ENCODE results near the gene TEAD3.
A peak's percentile ranks its signal among the peaks of the same experiment; 100 is the strongest.

TEAD3 gene

DNA sequence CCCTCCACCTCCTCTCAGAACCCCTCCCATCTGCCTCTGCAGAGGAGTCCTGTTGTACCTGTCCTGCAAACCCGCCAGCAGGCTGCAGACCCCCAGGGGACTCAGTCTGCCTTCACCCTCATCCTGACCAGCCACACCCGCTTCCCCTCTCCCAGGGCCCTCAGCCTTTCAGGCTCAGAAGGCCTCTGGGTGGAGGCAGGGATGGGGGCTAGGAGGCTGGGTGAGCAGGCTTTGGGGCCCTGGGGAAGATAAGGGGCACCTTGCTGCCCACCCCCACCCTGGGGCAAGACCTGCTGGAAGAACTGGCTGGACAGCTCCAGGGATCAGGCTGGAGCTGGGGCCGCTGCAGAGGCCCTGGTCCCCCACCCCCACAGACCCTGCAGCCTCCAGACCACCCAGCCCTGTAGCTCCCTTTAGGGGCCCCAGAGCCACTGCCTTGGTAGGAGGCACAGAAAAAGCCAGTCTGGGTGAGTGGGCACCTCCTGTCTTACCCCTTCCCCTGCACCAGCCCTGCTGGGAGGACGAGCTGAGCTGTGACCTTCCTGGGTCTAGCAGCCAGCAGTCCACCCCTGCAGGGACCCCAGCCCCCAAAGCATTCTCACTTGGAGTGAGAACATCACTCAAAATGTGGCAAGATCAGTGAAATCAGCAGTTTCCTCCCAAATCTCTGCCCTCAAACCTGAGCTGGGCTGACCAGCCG is 5.2 kb downstream of the TEAD3 start:
- intact Hi-C loops (cut with micrococcal nuclease): no loop called here
- no peak overlapping the region for H3K27ac Mint-ChIP-seq

DNA sequence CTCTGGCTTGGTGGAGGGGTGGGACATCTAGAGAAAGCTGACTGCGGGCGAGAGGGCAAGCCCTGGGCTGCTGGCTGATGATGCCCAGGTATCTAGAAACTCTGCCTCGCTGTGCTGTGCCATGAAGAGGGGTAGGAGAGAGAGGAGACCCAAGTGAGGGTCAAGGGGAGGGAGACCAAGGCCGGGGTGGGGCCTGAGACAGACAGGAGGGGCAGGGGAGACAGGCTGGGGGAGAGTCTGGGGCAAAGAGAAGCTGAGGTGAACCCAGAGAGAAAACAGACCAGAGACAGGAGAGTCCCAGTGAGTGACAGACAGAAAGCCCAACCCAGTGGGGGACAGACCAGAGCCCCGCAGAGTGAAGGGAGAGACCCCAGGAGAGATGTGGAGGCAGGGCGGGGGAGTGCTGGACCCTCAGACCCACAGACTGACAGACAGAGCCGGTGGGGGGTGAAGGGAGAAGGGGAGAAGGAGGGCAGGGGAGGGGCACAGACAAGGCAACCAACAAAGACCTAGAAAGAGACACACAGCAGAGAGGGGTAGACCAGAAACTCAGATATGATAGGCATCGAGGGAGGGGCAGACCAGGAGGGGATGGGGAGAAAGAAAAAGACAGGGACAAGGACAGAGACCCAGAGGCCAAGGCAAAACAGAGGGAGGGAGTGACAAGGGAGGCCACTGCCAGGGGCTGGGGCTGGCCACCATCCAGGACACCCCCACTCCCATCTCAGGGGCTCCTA is 5.9 kb downstream of the TEAD3 start:
- intact Hi-C loops (cut with micrococcal nuclease): no loop called here
- H3K27ac Mint-ChIP-seq: no peak overlapping the region

More for the DNA sequence above, 5.2 kb downstream of the TEAD3 start:
- Mint-ChIP-seq H3K4me1 (ENCODE audit: low read depth) (peaks cover 52% of the 10 kb centered on the region), H3K9me3 (no peaks in the 10 kb centered on the region), H3K27me3 (peaks cover 69% of the 10 kb centered on the region), H3K4me3 (no peak overlapping the region), H3K36me3 (ENCODE audit: low read depth) (no peaks in the 10 kb centered on the region)

DNA sequence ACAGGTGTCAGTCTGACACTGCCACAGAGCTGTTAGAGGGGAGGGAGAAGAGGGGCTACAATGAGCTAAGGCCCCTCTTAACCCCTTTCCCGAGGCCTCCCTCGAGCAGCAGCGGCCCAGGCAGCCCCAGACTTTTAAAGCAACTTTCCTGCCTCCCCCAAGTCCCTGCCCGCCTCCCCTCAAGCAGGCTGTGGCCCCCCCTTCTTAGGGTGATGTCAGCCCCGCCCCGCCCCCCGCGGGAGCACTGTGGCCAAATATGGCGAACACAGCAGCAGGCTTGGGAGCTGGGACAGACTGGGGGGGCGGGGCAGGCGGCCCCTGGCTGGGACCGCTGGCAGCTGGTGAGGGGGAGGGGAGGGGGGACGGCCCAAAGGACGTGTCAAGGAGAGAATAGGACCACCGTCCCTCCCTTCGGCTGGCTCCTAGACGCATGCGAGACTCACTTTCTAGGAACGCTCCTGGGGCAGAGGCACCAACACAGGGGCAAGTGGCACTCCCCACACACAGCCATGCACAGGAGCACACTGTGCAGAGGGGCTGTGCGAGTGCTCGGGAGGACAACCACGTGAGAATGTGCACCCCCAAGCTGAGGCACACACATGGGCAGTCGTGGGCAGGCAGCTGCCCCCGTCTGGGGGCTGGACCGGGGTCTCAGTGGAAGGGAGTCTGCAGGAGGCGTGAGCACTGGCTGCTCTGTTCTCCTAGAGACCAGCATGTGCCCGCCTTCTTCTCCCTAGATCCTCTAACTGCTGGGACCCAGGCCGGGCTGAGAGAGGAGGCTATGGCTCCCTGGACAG is 6.7 kb downstream of the TEAD3 start:
- no peak overlapping the region for H3K4me3 Mint-ChIP-seq
- peaks cover 47% of the 10 kb centered on the region for H3K4me1 Mint-ChIP-seq (ENCODE audit: low read depth)
- H3K27me3 Mint-ChIP-seq: peaks cover 59% of the 10 kb centered on the region
- no peaks in the 10 kb centered on the region for H3K36me3 Mint-ChIP-seq (ENCODE audit: low read depth)
- H3K9me3 Mint-ChIP-seq: no peaks in the 10 kb centered on the region
- H3K27ac Mint-ChIP-seq: no peak overlapping the region
- intact Hi-C loops (cut with micrococcal nuclease): no loop called here

More for the DNA sequence above, 5.9 kb downstream of the TEAD3 start:
- Mint-ChIP-seq H3K9me3 (no peaks in the 10 kb centered on the region), H3K27me3 (peaks cover 65% of the 10 kb centered on the region), H3K4me1 (ENCODE audit: low read depth) (peaks cover 52% of the 10 kb centered on the region), H3K4me3 (no peak overlapping the region), H3K36me3 (ENCODE audit: low read depth) (no peaks in the 10 kb centered on the region)

DNA sequence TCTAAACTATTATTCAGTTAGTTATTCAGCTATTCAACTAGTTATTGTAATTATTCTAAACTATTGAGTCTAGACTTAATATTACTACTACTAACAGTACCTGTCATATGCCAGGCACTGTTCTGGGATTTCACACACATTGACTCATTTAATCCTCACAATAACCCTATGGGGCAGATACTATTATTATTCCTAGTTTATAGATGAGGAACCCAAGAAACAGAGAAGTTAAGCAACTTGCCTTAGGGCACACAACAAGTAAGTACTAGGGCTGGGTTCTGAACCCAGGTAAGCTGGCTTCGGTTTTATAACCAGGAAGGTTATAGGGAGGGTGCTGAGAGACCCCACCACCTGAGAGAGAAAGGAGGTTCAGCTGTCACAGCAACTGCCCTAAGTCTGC is 7.8 kb downstream of the TEAD3 start:
- Mint-ChIP-seq H3K36me3 (ENCODE audit: low read depth) (no peaks in the 10 kb centered on the region), H3K9me3 (no peaks in the 10 kb centered on the region), H3K27ac (no peak overlapping the region), H3K27me3 (peaks cover 50% of the 10 kb centered on the region), H3K4me1 (ENCODE audit: low read depth) (peaks cover 46% of the 10 kb centered on the region), H3K4me3 (no peak overlapping the region)
- intact Hi-C loops (cut with micrococcal nuclease): no loop called here

DNA sequence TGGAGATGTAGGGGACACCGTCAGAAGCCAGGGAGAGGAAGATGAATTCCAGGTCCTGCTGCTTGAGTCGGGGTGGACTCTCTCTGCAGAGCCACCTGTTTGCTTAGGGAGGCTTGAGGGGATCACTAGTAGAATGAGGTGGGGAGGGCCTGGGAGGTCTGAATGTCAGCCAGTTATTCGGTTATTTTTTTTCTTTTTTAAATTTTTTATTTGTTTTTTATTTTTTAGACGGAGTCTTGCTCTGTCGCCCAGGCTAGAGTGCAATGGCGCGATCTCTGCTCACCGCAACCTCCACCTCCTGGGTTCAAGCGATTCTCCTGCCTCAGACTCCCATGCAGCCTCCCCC is 8.4 kb downstream of the TEAD3 start:
- Mint-ChIP-seq H3K27ac (no peak overlapping the region), H3K27me3 (peaks cover 47% of the 10 kb centered on the region), H3K4me1 (ENCODE audit: low read depth) (peaks cover 44% of the 10 kb centered on the region), H3K9me3 (no peaks in the 10 kb centered on the region), H3K36me3 (ENCODE audit: low read depth) (no peaks in the 10 kb centered on the region), H3K4me3 (no peak overlapping the region)
- intact Hi-C loops (cut with micrococcal nuclease): no loop called here

DNA sequence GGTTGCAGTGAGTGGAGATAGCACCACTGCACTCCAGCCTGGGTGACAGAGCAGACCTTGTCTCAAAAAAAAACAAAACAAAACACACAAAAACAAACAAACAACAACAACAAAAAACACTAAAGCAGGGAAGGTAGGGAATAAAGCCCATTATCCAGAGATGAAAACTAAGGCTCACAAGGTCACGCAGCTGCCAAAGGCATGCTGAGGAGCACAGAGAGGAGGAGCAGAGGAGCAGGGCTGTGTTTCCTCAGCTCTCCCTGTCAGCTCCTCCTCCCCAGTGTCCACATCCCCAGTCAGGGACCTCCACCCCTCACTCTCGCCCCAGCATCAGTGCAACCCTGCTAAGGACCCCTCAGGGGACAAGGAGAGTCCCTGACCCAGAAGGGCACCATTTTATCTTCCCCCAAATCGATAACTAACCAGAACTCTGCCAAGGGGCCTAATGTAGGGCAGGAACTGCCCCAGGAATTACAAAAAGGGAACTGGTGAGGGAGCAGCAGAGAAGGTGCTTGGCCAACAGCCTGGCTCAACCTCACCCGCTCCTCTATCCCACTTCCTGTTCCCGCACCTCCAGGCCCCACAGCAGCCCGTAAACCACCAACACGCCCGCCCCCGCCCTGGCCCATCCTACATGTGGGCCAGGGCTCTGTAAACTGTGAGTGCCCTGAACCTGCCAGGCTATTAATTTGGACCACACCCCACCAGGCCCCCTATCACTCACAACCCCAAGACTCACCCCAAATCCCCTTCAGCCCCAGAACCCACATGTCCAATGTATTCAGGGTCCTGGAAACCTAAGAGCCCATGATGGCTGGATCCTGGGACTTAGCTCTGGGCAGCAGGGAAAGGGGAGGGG is 9.0 kb downstream of the TEAD3 start:
- H3K27ac Mint-ChIP-seq: no peak overlapping the region
- H3K4me1 Mint-ChIP-seq (ENCODE audit: low read depth): peaks cover 38% of the 10 kb centered on the region
- peaks cover 44% of the 10 kb centered on the region for H3K27me3 Mint-ChIP-seq
- intact Hi-C loops (cut with micrococcal nuclease): no loop called here
- H3K9me3 Mint-ChIP-seq: no peaks in the 10 kb centered on the region
- no peaks in the 10 kb centered on the region for H3K36me3 Mint-ChIP-seq (ENCODE audit: low read depth)
- no peak overlapping the region for H3K4me3 Mint-ChIP-seq

DNA sequence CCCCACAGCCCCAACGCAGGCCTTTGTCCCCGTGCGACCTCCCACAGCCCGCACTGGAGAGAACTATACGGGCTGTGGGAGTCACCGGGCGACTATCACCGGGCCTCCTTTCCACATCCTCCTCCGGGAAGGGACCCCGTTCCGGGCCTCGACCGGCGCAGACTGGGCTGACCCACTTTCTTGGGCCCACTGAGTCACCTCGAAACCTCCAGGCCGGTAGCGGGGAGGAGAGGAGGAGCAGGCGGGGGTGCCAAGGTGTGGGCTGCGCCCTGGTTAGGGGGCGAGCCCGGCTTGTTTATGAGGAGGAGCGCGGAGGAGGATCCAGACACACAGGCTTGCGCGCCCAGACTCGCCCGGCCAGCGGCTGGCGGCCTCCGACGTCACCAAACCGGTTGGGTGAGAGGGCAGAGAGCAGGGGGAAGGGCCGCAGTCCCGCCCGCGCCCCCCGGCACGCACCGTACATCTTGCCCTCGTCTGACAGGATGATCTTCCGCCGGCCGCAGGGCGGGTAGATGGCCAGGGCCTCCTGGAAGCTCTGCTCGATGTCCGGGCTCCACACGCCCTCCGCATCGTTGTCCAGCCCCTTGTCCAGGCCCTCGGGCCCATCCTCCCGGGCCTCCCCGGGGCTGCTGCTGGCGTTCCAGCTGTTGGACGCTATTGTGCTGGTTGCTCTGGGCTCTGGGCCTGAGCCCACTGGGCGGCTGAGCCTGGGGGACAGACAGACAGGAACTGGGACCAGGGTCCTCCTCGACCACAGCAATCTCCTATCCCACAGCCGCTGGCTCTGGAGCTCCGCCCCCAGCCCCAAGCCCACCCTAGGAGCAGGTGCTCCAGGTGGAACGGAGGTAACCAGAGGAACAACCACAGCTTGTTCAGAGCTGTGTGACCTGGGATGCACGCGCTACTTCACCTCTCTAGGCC is 10.6 kb downstream of the TEAD3 start:
- H3K27ac Mint-ChIP-seq: no peak overlapping the region
- H3K4me3 Mint-ChIP-seq: no peak overlapping the region
- H3K27me3 Mint-ChIP-seq: peaks cover 29% of the 10 kb centered on the region
- no peaks in the 10 kb centered on the region for H3K36me3 Mint-ChIP-seq (ENCODE audit: low read depth)
- H3K9me3 Mint-ChIP-seq: no peaks in the 10 kb centered on the region
- peaks cover 27% of the 10 kb centered on the region for H3K4me1 Mint-ChIP-seq (ENCODE audit: low read depth)
- intact Hi-C loops (cut with micrococcal nuclease): no loop called here

DNA sequence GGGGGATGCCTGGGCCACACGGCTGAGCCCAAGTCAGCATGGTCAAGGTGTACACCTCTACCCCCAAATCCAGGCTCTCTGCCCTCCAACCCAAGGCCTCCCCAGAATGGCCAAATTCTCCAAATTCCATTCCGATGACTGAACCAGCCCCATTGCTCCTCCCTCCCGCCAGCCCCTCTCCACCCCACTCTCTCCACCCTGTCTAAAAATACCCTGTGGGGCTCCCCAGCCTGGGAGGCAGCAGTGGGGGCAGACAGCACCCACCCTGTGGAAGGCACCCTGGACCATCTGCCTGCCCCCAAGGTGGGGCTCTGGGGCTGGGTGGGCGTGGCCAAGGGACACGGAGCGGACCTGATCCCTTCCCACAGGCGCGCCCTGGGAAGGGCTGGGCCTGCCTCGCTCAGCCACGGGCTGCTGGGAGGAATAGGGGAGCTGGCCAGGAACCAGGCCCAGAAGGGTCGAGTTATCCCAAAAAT is 11.4 kb downstream of the TEAD3 start:
- H3K9me3 Mint-ChIP-seq: no peaks in the 10 kb centered on the region
- intact Hi-C loops (cut with micrococcal nuclease): no loop called here
- H3K36me3 Mint-ChIP-seq (ENCODE audit: low read depth): no peaks in the 10 kb centered on the region
- H3K4me3 Mint-ChIP-seq: no peak overlapping the region
- no peak overlapping the region for H3K27ac Mint-ChIP-seq
- H3K4me1 Mint-ChIP-seq (ENCODE audit: low read depth): peaks cover 27% of the 10 kb centered on the region
- peaks cover 25% of the 10 kb centered on the region for H3K27me3 Mint-ChIP-seq

DNA sequence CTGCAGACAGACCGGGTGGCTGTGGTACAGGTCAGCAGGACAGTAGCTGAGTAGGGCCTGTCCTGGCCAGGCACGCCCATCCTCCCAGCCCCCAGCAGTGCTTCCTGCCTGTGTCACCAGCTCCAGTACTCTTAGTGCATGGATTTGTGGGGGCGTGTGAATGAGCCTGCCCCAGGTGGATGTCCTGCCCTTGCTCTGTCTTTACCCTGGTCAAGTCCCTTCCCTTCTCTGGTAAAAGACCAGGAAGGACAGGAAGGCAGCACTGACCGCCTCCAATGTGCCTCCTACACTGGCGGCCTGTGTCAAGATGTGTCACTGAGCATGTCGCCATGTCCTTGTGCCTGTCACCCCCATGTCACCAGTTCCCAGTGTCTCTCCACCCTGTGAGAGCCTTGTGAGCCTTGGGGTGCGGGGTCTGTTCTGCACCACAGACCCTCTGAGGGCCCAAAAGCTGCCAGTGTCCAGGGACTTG is 11.9 kb downstream of the TEAD3 start:
- H3K27me3 Mint-ChIP-seq: peaks cover 20% of the 10 kb centered on the region

DNA sequence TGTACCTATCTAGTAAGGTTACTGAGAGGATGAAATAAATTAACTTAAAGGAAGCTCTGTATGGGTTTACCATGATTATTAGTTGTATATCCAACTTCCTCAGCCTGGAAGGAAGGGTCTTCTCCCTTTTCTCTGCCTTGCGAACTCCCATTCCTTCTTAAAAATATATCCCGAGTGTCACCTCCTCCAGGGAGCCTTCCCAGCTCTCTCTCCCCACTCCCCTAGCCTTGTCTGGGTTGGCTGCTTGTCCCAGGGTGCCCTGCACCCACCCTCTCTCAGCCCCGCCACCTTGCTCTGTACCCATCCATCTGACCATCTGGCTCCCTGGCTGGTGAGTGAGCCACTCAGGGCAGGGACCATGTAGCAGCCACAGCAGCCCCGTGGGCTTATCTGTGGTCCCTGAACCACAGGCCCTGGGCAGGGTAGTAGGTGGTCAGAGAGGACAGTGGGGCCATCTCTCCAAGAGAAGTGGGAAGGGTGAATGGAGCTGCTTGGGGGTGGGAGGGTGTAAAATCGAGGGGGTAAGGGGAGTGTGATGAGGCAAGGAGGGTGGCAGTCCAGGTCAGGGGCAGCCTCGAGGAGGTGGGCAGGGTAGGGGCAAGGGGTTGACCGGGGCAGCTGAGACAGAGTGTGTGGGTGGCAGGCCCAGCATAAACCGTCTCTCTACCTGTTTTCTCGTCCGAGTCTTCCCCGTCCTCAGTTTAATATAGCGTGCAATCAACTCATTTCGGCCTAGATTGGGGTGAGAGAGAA is 12.8 kb downstream of the TEAD3 start:
- Mint-ChIP-seq H3K9me3 (no peaks in the 10 kb centered on the region), H3K4me1 (ENCODE audit: low read depth) (peaks cover 27% of the 10 kb centered on the region), H3K36me3 (ENCODE audit: low read depth) (no peaks in the 10 kb centered on the region), H3K27ac (peak overlapping the region; percentile 4), H3K4me3 (no peak overlapping the region), H3K27me3 (peaks cover 24% of the 10 kb centered on the region)
- intact Hi-C loops (cut with micrococcal nuclease): no loop called here

More for the DNA sequence above, 11.9 kb downstream of the TEAD3 start:
- no peaks in the 10 kb centered on the region for H3K36me3 Mint-ChIP-seq (ENCODE audit: low read depth)
- no peaks in the 10 kb centered on the region for H3K9me3 Mint-ChIP-seq
- H3K4me3 Mint-ChIP-seq: no peak overlapping the region
- H3K27ac Mint-ChIP-seq: peak overlapping the region; percentile 4
- peaks cover 27% of the 10 kb centered on the region for H3K4me1 Mint-ChIP-seq (ENCODE audit: low read depth)
- intact Hi-C loops (cut with micrococcal nuclease): no loop called here

DNA sequence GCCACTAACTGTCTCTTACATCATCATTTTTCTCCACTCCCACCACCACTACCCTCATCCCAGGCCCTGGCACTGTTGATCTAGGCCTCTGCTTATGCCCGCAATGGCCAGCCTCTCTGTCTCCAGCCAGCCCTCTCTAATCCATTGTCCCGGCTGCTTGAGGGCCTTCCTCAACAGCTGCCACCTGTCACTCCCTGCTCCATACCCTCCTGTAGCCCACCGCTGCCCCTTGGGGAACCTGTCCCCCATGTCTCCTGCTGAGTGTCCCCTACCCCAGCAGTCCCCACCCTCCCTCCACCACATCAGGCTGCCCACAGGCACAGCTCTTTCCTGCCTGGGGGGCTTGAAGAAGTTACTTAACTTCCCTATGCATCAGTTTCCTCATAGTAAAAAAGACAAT is 13.4 kb downstream of the TEAD3 start:
- Mint-ChIP-seq H3K27me3 (peaks cover 24% of the 10 kb centered on the region), H3K4me3 (no peak overlapping the region), H3K36me3 (ENCODE audit: low read depth) (no peaks in the 10 kb centered on the region), H3K9me3 (no peaks in the 10 kb centered on the region), H3K27ac (no peak overlapping the region), H3K4me1 (ENCODE audit: low read depth) (peaks cover 27% of the 10 kb centered on the region)
- intact Hi-C loops (cut with micrococcal nuclease): no loop called here

DNA sequence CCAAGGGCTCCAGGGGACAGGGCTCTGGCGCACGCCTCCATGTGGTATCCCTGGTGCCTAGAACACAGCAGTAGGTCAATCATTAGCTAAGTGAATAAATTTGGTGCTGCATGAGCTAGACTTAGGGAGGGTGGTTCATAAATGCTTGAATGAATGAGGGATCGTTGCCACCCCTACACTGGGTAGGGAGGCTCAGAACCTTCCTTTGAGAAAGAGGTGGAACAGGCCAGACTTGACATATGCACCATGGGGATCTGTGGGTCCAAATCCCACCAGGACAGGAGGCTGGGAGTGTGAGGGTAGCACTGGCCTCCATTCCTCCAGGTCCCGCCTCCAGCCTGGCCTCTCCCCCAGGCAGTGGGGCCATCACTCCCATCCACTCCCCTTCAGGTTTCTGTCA is 13.8 kb downstream of the TEAD3 start:
- intact Hi-C loops (cut with micrococcal nuclease): no loop called here
- H3K4me3 Mint-ChIP-seq: no peak overlapping the region
- no peak overlapping the region for H3K27ac Mint-ChIP-seq
- no peaks in the 10 kb centered on the region for H3K36me3 Mint-ChIP-seq (ENCODE audit: low read depth)
- H3K4me1 Mint-ChIP-seq (ENCODE audit: low read depth): peaks cover 23% of the 10 kb centered on the region
- H3K27me3 Mint-ChIP-seq: peaks cover 22% of the 10 kb centered on the region
- H3K9me3 Mint-ChIP-seq: no peaks in the 10 kb centered on the region
